MCF 10A (cell line): Measurements from ENCODE around the gene FAM227B. TPM values are rescaled to one million over a fixed set of nuclear protein-coding genes. Genes with fewer than 3 reads are reported as not detected.

Experiments used
- BruUV-seq: library from RNA; stranded (reverse); fragments of 400-500 nt; replicated peaks from 2 replicates; lab custom pipeline; 2021; lab: Mats Ljungman, UMichigan
- CTCF ChIA-PET: fragments of 300-600 bp; sonication (Branson Sonifier 250); formaldehyde crosslinking; extraction: SDS; loops from one replicate; lab custom pipeline; 2021; ENCODE audit warnings: antibody characterized with exemption, inconsistent platforms; lab: Yijun Ruan, JAX
- POLR2A ChIA-PET: fragments of 300-600, 350-650 bp; sonication (Branson Sonifier 250); formaldehyde crosslinking; extraction: SDS; loops from one replicate; lab custom pipeline; 2020; ENCODE audit warnings: antibody characterized with exemption, inconsistent platforms; lab: Yijun Ruan, JAX
- DNase-seq: peaks from one replicate; pipeline ENCODE4 v3.0.0-alpha.2; 2018; ENCODE audit not compliant: unreplicated experiment
- H3K27ac Mint-ChIP-seq: one replicate; pipeline ENCODE4 v1.8.0; 2022; ENCODE audit warnings: mild to moderate bottlenecking, low read depth, mixed read lengths; ENCODE audit not compliant: unreplicated experiment
- H3K27me3 Mint-ChIP-seq: one replicate; pipeline ENCODE4 v1.8.0; 2022; ENCODE audit warnings: mixed read lengths; ENCODE audit not compliant: insufficient read depth, unreplicated experiment
- H3K36me3 Mint-ChIP-seq: one replicate; pipeline ENCODE4 v1.8.0; 2022; ENCODE audit warnings: mild to moderate bottlenecking, moderate library complexity, mixed read lengths; ENCODE audit not compliant: insufficient read depth, unreplicated experiment
- H3K4me1 Mint-ChIP-seq: one replicate; pipeline ENCODE4 v1.8.0; 2022; ENCODE audit warnings: mixed read lengths; ENCODE audit not compliant: insufficient read depth, unreplicated experiment
- H3K4me3 Mint-ChIP-seq: one replicate; pipeline ENCODE4 v1.8.0; 2022; ENCODE audit warnings: mild to moderate bottlenecking, moderate library complexity, mixed read lengths; ENCODE audit not compliant: unreplicated experiment
- H3K9me3 Mint-ChIP-seq: one replicate; pipeline ENCODE4 v1.8.0; 2022; ENCODE audit warnings: mixed read lengths; ENCODE audit not compliant: unreplicated experiment
- intact Hi-C: fragments of 100-400 bp; cut with micrococcal nuclease; formaldehyde crosslinking; loops from 2 replicates; pipeline ENCODE4 v1.14.1; 2022
- total RNA-seq: library from RNA; stranded (reverse); gene quantifications from 2 replicates; pipeline ENCODE4 v1.2.3, GENCODE V29; 2022
- TF ChIP-seq, protein P1 (sequence below): fragments of 200-600 bp; IDR thresholded peaks from one replicate; pipeline ENCODE4 v1.8.0; 2022; ENCODE audit warnings: antibody characterized with exemption, mild to moderate bottlenecking; ENCODE audit not compliant: unreplicated experiment

The FAM227B gene
- total RNA-seq, 1 experiment from 2014 or later: 5.8 TPM

DNA sequence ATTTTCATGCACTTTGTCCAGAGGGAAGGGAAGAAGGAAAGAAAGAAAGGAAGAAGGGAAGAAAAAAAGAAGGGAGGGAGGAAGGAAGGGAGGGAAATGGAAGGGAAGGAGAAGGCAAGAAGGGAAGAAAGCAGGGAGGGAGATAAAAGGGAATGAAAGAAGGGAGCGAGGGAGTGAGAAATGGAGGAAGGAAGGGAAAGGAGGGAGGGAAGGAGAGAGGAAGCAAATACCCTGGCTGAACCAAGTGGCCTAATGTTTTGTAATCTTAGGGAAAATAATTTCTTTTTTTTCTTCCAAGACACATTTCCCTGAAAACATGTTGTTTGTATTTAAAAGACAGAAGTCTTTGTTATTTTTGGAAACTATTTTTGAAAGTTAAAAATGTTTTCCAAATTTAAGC is 36.1 kb upstream of the FAM227B start:
- no peak for DNase-seq
- intact Hi-C loops: no loop called here
- TF ChIP-seq, protein P1, sequence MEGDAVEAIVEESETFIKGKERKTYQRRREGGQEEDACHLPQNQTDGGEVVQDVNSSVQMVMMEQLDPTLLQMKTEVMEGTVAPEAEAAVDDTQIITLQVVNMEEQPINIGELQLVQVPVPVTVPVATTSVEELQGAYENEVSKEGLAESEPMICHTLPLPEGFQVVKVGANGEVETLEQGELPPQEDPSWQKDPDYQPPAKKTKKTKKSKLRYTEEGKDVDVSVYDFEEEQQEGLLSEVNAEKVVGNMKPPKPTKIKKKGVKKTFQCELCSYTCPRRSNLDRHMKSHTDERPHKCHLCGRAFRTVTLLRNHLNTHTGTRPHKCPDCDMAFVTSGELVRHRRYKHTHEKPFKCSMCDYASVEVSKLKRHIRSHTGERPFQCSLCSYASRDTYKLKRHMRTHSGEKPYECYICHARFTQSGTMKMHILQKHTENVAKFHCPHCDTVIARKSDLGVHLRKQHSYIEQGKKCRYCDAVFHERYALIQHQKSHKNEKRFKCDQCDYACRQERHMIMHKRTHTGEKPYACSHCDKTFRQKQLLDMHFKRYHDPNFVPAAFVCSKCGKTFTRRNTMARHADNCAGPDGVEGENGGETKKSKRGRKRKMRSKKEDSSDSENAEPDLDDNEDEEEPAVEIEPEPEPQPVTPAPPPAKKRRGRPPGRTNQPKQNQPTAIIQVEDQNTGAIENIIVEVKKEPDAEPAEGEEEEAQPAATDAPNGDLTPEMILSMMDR: no peak
- H3K9me3 Mint-ChIP-seq: peaks cover 23% of the 10 kb centered on the region
- POLR2A ChIA-PET: no interaction called here
- no peaks in the 10 kb centered on the region for H3K4me1 Mint-ChIP-seq
- peaks cover 6% of the 10 kb centered on the region for H3K36me3 Mint-ChIP-seq
- H3K4me3 Mint-ChIP-seq: no peak overlapping the region
- BruUV-seq: no TSS peak
- no peaks in the 10 kb centered on the region for H3K27me3 Mint-ChIP-seq
- no peak overlapping the region for H3K27ac Mint-ChIP-seq
- CTCF ChIA-PET: no interaction called here

DNA sequence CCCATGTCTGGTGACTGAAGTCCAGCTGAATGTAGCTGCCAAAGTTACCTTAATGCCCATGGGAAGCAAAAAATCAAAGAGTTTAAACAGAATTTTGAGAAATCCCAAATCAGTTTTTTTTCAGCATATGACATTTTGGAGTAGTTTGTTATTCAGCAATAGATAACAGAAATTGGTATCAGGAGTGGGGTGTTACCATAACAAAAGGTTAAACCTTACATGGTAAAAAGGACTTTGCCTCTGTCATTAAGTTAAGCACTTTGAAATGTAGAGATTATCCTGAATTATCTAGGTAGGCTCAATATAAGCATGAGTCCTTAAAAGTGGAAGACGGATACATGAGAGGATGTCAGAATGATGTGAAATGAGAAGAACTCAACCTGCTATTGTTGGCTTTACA is 32.3 kb upstream of the FAM227B start:
- peaks cover 23% of the 10 kb centered on the region for H3K9me3 Mint-ChIP-seq
- no peak overlapping the region for H3K27ac Mint-ChIP-seq
- ChIA-PET CTCF (no interaction called here), POLR2A (interaction anchor here (1.2 kb wide), 1 partner anchor 204 kb away, joined by 4 read pairs; no protein-coding TSS in a partner anchor)
- peaks cover 6% of the 10 kb centered on the region for H3K36me3 Mint-ChIP-seq
- BruUV-seq: no TSS peak
- H3K27me3 Mint-ChIP-seq: no peaks in the 10 kb centered on the region
- no peak overlapping the region for H3K4me3 Mint-ChIP-seq
- intact Hi-C loops: no loop called here
- no peak for DNase-seq
- TF ChIP-seq, protein P1: no peak
- H3K4me1 Mint-ChIP-seq: no peaks in the 10 kb centered on the region

DNA sequence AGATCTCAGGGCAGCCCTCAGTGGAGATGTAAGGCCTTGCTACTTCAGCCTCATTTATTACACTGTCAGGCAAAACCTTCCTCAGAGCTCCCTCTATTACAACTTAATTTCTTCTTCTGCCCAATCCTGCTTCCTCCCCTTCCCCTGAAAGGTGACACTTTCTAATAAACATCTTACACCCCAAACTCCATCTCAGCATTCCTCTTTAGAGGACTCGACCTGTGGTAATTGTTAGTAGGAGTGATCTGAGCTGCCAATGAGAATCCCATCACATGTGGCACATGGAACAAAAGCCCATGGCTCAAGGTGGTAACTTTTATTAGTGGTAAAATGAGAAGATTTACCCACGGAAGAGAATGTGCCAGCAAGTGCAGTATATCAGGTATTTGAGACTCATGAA is 30.1 kb upstream of the FAM227B start:
- TF ChIP-seq, protein P1: no peak
- intact Hi-C loops: no loop called here
- no peak overlapping the region for H3K4me3 Mint-ChIP-seq
- H3K27ac Mint-ChIP-seq: no peak overlapping the region
- BruUV-seq: no TSS peak
- DNase-seq: no peak
- ChIA-PET CTCF (interaction anchor here (0.6 kb wide), 1 partner anchor 492 kb away, joined by 3 read pairs; no protein-coding TSS in a partner anchor), POLR2A (interaction anchor here (0.7 kb wide), 1 partner anchor 192 kb away, joined by 3 read pairs; no protein-coding TSS in a partner anchor)
- H3K36me3 Mint-ChIP-seq: peaks cover 23% of the 10 kb centered on the region
- H3K27me3 Mint-ChIP-seq: no peaks in the 10 kb centered on the region
- peaks cover 23% of the 10 kb centered on the region for H3K9me3 Mint-ChIP-seq
- H3K4me1 Mint-ChIP-seq: peaks cover 6% of the 10 kb centered on the region

DNA sequence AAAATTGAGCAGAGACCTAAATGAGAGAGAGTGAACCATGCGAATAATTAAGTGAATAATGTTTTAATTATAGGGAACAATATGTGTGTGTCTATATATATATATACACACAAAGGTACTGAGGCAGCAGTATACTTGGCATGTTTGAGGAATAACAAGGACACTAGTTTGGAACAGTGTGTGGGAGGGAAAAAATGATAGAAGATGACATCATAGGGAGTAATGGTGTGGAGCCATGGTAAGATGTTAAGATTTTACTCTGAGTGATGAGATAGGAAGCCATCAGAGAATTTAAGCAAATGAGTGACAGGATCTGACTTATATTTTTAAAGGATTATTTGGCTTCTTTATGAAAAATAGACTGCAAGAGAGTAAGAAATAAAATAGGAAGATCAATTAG is 29.4 kb upstream of the FAM227B start:
- ChIA-PET POLR2A (no interaction called here), CTCF (interaction anchor here (0.6 kb wide), 1 partner anchor 492 kb away, joined by 3 read pairs; no protein-coding TSS in a partner anchor)
- no peak overlapping the region for H3K27ac Mint-ChIP-seq
- intact Hi-C loops: no loop called here
- H3K9me3 Mint-ChIP-seq: peaks cover 23% of the 10 kb centered on the region
- H3K4me1 Mint-ChIP-seq: peaks cover 9% of the 10 kb centered on the region
- BruUV-seq: no TSS peak
- DNase-seq: no peak
- no peak overlapping the region for H3K4me3 Mint-ChIP-seq
- peaks cover 24% of the 10 kb centered on the region for H3K36me3 Mint-ChIP-seq
- TF ChIP-seq, protein P1: no peak
- no peaks in the 10 kb centered on the region for H3K27me3 Mint-ChIP-seq
